Measurements from ENCODE around the gene EFCAB12.

GRCh38 chr3:129445471-129445870 is 17.0 kb upstream of the EFCAB12 start:
- TF ChIP-seq ZNF274 (IDR thresholded peaks at IDR 0.05; ENCODE audit: low read depth, low read length) = no peak
- TF ChIP-seq YY1 (IDR thresholded peaks at IDR 0.05; ENCODE audit: insufficient read depth, insufficient read length) = no peak
- no peak for TF ChIP-seq SUZ12 (IDR thresholded peaks at IDR 0.05; ENCODE audit: extremely low read depth, insufficient read depth, insufficient read length)
